Aorta (tissue), 5 donors: ENCODE measurements around the gene KRT222. TPM values are rescaled to one million over a fixed set of nuclear protein-coding genes. Genes with fewer than 3 reads are reported as not detected.

Experiments used
- ATAC-seq: fragments of 200-7000 bp; cut with Tn5 transposase; one replicate; pipeline ENCODE4 v1.9.1; 2022; ENCODE audit warnings: moderate library complexity; ENCODE audit not compliant: low FRiP score
- DNase-seq, 2 donors: peaks; one replicate each; pipeline ENCODE4 v3.0.0-alpha.2; 2020
- H3K27ac ChIP-seq, 2 donors: one replicate each; pipeline ENCODE4 v1.5.1; 2013; ENCODE audit warnings: low read length in 2 of 2, mild to moderate bottlenecking in 2 of 2, moderate library complexity in 2 of 2, control low read depth in 1 of 2, inconsistent platforms in 1 of 2, low read depth in 1 of 2
- H3K27me3 ChIP-seq, 2 donors: one replicate each; pipeline ENCODE4 v1.6.1; 2013; ENCODE audit warnings: control low read depth in 1 of 2, low read length in 1 of 2, mild to moderate bottlenecking in 1 of 2, moderate library complexity in 1 of 2; ENCODE audit not compliant: insufficient read depth in 2 of 2, control insufficient read depth in 1 of 2
- H3K36me3 ChIP-seq, 2 donors: one replicate each; pipeline ENCODE4 v1.6.1; 2013; ENCODE audit warnings: control low read depth in 1 of 2, low read length in 1 of 2, mild to moderate bottlenecking in 1 of 2; ENCODE audit not compliant: insufficient read depth in 2 of 2, control insufficient read depth in 1 of 2
- H3K4me1 ChIP-seq, 2 donors: one replicate each; pipeline ENCODE4 v1.6.1; 2013; ENCODE audit warnings: low read length in 2 of 2, control low read depth in 1 of 2, mild to moderate bottlenecking in 1 of 2, moderate library complexity in 1 of 2; ENCODE audit not compliant: insufficient read depth in 2 of 2, control insufficient read depth in 1 of 2
- H3K4me3 ChIP-seq, 2 donors: one replicate each; pipeline ENCODE4 v1.5.1; 2013; ENCODE audit warnings: low read length in 2 of 2, control low read depth in 1 of 2, mild to moderate bottlenecking in 1 of 2
- H3K9me3 ChIP-seq: one replicate; pipeline ENCODE4 v1.6.1; 2013; ENCODE audit warnings: mild to moderate bottlenecking, low read length; ENCODE audit not compliant: control insufficient read depth
- WGBS, 2 donors: extraction: QIAGEN DNeasy Blood & Tissue Kit; methylation state at CpG; one replicate each; pipeline ENCODE4 v1.1.7; 2013; 5-methylcytosine and 5-hydroxymethylcytosine counted together
- intact Hi-C, 2 donors: fragments of 100-400 bp; cut with DNase I; formaldehyde crosslinking; loops; one replicate each; pipeline versions ENCODE4 v1.14.2 to v1.15.0; 2022
- polyA plus RNA-seq, 2 donors: library from polyadenylated mRNA; stranded (reverse); fragments of 200-250 nt; gene quantifications; one replicate each; pipeline ENCODE4 v1.2.3, GENCODE V29; 2013
- total RNA-seq, 2 donors: library from RNA; stranded (reverse); fragmentation: NEBNext Ultra II Directional; extraction: Animal tissue kit (Norgen Biotek cat#: 25700); gene quantifications; one replicate each; pipeline ENCODE4 v1.2.1, GENCODE V29; 2021
- donor health status: healthy with polysubstance abuse.
- donor health status: Bipolar disorder and iron deficiency.
- donor health status: DM: no; HTN: no; CAD: no.
- donor health status: DM: no; HTN: no; CAD: no.
- donor health status: DM: yes; HTN: yes; CAD: no.

Gene KRT222
- total and polyA plus RNA-seq, 4 donors: 1.9 to 4.5 TPM; not detected in 2

DNA sequence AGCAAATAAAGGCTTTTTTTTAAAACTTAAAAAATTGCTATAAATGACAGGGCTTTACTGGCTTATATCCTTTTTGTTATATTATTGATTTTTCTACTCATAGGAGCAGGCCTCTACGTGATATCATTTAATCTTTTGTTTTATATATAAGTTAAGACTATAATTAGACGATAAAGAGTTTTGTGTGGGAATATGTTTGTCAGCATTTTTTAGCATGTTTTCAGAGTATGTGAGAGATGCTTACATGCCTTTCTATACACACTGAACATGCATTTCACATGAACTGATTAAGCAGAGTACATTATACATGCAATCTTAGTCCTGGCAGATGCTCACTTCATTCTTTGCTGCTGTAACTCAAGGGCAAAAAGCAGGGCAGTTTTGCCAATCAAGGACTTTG lies 7.7 kb upstream of the KRT222 start:
- WGBS, 2 donors: 80 to 89% methylated on average over 2 of the region's 2 CpGs

DNA sequence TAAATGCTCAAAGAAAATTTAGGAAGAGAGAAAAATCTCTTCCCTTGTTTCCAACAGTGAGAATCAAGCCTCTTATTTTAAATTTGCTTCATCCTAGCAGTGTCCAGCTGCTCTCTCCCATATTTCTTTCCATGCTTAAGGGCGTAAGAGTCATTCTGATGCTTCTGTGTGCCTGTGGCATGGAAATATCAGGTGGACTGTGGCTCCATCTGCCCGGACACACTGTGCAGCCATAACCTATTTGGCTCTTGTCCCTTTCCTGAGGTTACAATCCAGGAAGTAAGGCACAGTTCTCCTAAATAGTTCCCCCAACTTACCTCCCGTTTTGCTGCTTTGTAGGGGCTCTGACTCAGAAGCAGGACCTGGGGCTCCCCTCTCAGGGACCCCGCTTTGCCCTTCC lies 6.3 kb upstream of the KRT222 start:
- Histone ChIP-seq H3K9me3 (peaks cover 1% of the 10 kb centered on the region), H3K27ac (no peak overlapping the region), H3K27me3 (no peaks in the 10 kb centered on the region), H3K4me1 (no peaks in the 10 kb centered on the region), H3K4me3 (no peak overlapping the region), H3K36me3 (no peaks in the 10 kb centered on the region)
- ATAC-seq (no peak), DNase-seq (no peak)
- WGBS, 2 donors: 49 to 55% methylated on average over 4 of the region's 4 CpGs
- intact Hi-C loops: no loop called here

More for the DNA sequence above, 7.7 kb upstream of the KRT222 start:
- no peak for DNase-seq
- Histone ChIP-seq H3K27me3 (peaks cover 0 to 3% of the 10 kb centered on the region in 2 donors), H3K36me3 (no peaks in the 10 kb centered on the region), H3K27ac (no peak overlapping the region), H3K4me3 (no peak overlapping the region), H3K4me1 (no peaks in the 10 kb centered on the region), H3K9me3 (peaks cover 3% of the 10 kb centered on the region)
- intact Hi-C loops: no loop called here
- ATAC-seq: no peak

DNA sequence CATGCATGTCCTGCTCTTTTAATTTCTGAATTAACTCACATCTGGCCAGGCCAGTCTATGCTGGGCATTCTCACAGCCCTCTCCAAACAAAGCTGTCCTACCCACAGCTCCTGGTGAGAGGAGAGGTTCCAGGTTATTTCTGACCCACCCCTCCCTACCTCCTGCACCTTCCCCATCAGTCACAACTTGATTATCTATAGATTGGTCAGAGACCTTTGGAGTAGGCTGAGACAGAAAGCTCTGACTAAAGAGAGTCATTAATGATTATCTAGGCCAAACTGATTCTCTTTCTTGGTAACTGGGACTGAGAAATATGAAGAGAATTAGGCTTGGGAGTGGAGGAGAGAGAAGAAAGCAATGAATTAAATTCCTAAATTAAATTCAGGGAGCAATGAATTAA lies 1.4 kb upstream of the KRT222 start:
- no peaks in the 10 kb centered on the region for H3K4me1 ChIP-seq
- H3K4me3 ChIP-seq: no peak overlapping the region
- no peak for ATAC-seq
- H3K36me3 ChIP-seq: no peaks in the 10 kb centered on the region
- intact Hi-C loops: no loop called here
- H3K9me3 ChIP-seq: peaks cover 1% of the 10 kb centered on the region
- H3K27me3 ChIP-seq: peaks cover 0 to 1% of the 10 kb centered on the region in 2 donors
- no peak overlapping the region for H3K27ac ChIP-seq
- DNase-seq: no peak

DNA sequence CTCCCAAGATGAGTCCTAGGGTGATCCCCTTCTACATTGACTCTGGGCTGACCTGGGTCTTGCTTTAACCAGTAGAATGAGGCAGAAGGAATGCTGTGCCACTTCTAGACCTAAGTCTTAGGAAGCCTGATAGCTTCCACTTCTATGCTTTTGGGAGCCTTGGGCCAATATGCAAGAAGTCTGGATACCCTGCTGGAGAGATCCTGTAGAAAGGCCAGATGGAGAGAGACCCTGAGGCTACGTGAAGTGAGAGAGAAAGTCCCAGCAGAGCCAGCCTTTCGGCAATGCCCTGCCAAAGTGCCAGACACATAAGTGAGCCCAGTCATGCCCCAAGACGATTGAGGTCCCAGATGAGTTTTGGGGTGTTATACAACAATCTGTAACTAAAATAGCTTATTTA lies 1.7 kb downstream of the KRT222 start:
- intact Hi-C loops: no loop called here
- no peak overlapping the region for H3K4me3 ChIP-seq
- no peaks in the 10 kb centered on the region for H3K9me3 ChIP-seq
- ATAC-seq (no peak), DNase-seq (no peak)
- H3K36me3 ChIP-seq: no peaks in the 10 kb centered on the region
- no peak overlapping the region for H3K27ac ChIP-seq
- 54 to 68% methylated on average over 3 of the region's 3 CpGs for WGBS, 2 donors
- H3K4me1 ChIP-seq: no peaks in the 10 kb centered on the region
- H3K27me3 ChIP-seq: peaks cover 0 to 3% of the 10 kb centered on the region in 2 donors

DNA sequence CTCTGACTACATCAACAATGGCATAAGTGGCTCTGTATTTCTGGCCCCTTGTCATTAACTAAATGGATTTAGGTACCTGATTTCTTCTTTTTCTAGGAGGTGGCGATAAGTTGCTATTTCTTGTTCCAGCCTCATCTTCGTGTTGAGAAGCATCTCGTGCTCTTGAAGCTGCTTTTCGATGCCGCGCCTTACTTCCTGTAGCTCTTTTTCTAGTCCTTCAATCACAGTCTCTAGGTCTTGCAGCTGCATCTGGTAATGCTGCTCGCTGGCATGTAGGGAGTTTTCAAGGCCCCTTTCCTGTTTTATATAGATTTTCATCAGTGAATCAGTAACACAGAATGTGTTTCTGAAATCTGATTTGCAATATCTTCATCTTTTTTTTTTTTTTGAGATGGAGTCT lies 5.1 kb downstream of the KRT222 start:
- H3K9me3 ChIP-seq: no peaks in the 10 kb centered on the region
- H3K36me3 ChIP-seq: no peaks in the 10 kb centered on the region
- DNase-seq (no peak), ATAC-seq (no peak)
- no peak overlapping the region for H3K27ac ChIP-seq
- peaks cover 0 to 2% of the 10 kb centered on the region in 2 donors for H3K27me3 ChIP-seq
- no peak overlapping the region for H3K4me3 ChIP-seq
- intact Hi-C loops: no loop called here
- 83 to 90% methylated on average over 7 of the region's 7 CpGs for WGBS, 2 donors
- no peaks in the 10 kb centered on the region for H3K4me1 ChIP-seq

DNA sequence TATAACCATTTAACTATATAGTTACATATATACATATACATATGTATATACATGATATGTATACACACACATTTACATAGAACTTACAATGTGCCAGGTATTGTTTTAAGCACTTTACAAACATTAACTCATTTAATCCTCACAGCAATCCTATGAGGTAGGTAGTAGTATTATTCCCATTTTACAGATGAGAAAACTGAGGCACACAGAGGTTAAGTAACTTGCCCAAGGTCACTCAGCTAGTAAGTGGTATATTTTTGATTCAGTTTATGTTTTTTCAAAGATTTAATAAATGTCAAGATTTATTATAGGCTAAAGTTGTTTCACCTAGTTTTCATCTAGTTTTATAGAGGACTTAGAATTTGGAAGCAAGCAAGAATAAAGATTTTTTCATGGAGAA lies 6.6 kb downstream of the KRT222 start:
- ATAC-seq (no peak), DNase-seq (no peak)
- no peaks in the 10 kb centered on the region for H3K4me1 ChIP-seq
- H3K27ac ChIP-seq: no peak overlapping the region
- no peaks in the 10 kb centered on the region for H3K36me3 ChIP-seq
- H3K4me3 ChIP-seq: no peak overlapping the region
- intact Hi-C loops: no loop called here
- no peaks in the 10 kb centered on the region for H3K9me3 ChIP-seq
- peaks cover 0 to 1% of the 10 kb centered on the region in 2 donors for H3K27me3 ChIP-seq

DNA sequence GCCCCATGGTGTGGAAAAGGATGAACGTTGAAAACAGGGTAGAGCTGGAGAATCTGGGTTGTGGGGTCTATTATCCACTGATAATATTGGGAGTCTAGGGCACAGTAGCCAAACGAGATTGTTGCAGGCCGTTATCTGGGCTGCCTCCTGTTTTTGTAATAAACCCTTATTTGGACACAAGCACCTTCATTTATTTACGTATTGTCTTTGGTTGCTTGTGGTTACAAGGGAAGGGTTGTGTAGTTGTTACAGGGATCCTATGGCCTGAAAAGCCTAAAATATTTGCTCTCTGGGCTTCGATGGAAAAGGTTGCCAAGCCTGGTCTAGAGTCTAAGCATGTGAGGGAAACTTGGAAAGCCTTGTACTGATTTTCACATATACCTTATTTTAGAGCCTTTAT lies 13.0 kb downstream of the KRT222 start:
- ATAC-seq (no peak), DNase-seq (no peak)
- no peaks in the 10 kb centered on the region for H3K9me3 ChIP-seq
- WGBS, 2 donors: 64 to 79% methylated on average over 5 of the region's 5 CpGs
- H3K27ac ChIP-seq: no peak overlapping the region
- intact Hi-C loops: no loop called here
- no peaks in the 10 kb centered on the region for H3K36me3 ChIP-seq
- no peak overlapping the region for H3K4me3 ChIP-seq
- no peaks in the 10 kb centered on the region for H3K27me3 ChIP-seq
- no peaks in the 10 kb centered on the region for H3K4me1 ChIP-seq

DNA sequence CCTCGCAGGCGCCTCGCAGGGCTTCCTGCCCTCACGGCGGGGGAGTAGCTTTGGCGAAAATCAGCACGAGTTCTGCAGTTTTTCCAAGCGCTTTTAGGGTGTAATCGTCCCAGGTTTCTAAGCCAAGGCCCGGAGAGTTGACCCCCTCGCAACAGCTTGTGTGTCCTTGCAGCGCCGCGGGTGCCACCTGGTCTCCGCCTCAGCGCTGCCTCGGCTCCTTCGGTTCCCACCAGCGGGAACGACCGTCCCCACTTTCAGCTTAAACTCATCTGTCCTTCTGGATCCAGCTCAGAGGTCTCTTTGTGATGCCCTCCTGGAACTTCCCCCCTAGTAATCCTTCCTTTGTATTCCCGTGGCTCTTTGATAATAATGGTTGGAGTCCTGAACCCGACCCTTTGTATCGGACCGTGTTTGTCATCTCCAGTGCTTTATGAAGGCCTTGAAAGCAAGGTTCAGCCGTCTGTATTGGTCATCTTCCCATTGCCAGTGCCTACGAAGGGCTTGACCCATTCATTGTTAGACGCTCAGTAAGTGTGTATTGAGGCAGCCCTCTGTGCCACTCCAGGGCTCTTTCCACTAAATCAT lies 16.5 kb downstream of the KRT222 start:
- H3K9me3 ChIP-seq: no peaks in the 10 kb centered on the region
- DNase-seq (peak in 1 of 2 donors; percentile 80), ATAC-seq (peak; percentile 74)
- intact Hi-C loops: loop anchor here in 1 of 2 donors (10.0 kb wide), 1 partner anchor 1016 kb away; no protein-coding TSS in a partner anchor
- H3K27me3 ChIP-seq: no peaks in the 10 kb centered on the region
- peak overlapping the region; percentile 79 to 89 for H3K27ac ChIP-seq
- WGBS, 2 donors: 2 to 3% methylated on average over 28 of the region's 28 CpGs
- H3K36me3 ChIP-seq: no peaks in the 10 kb centered on the region
- H3K4me3 ChIP-seq: peak overlapping the region; percentile 74 to 99
- no peaks in the 10 kb centered on the region for H3K4me1 ChIP-seq

DNA sequence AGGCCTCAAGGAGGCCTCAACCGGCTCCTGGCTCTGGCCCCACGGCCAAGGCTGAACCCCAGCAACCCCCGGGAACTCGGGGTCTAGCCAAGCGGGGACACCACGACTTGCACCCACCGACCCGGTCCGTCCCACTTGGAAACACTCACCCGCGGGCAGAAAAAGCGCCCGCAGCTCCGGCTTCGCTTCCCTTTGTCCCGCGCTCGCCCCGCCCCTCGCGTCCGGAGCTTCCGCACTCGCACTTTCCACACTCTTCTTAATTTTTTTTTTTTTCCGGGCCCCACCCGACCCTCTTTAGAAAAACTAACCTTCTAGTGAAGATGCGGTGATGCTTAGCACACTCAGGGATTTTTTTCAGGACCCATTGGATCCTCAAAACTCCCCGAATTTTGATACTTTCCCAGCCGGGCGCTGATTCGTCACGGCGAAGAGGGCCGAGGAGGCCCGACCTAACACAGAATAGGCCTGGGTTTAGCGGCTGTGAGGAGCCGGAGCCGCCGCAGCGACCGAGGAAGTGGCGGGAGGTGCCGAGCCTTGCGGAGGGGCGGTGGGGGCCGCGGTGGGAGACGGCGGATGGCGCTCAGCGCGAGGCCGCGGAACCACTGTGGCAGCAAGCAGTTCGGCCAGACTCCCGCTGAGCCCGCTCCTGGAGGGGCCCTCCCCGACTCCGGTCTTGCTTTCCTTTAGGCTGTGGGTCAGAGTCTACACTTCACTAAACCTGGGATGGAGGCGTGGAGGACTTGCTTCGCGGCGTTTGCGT lies 17.2 kb downstream of the KRT222 start, which contains the start of gene SMARCE1:
TSS of gene SMARCE1 (minus strand) at position 195 of the 760 bp plus-strand sequence. CDS start 2,016 bp downstream, outside the sequence.
- WGBS, 2 donors: 0% methylated on average over 61 to 64 of the region's 64 CpGs
- Histone ChIP-seq H3K4me1 (no peaks in the 10 kb centered on the region), H3K36me3 (no peaks in the 10 kb centered on the region), H3K9me3 (no peaks in the 10 kb centered on the region), H3K27ac (peak within 1 kb of the TSS; percentile 79 to 89), H3K27me3 (no peaks in the 10 kb centered on the region), H3K4me3 (peak within 1 kb of the TSS; percentile 74 to 99)
- DNase-seq (peak; percentile 75 to 90), ATAC-seq (peak; percentile 92)
- intact Hi-C loops: loop anchor here in 1 of 2 donors (10.0 kb wide), 1 partner anchor 1017 kb away; no protein-coding TSS in a partner anchor
